Heart left ventricle (tissue), 13 donors: ENCODE results near the gene PKP1.

Source experiments
- CTCF ChIP-seq, 12 donors: fragments of 200-600 bp; sonication (generic) in 4 of 12; IDR thresholded peaks; one replicate each; pipeline versions ENCODE4 v1.5.0 to v1.8.0; 2018 to 2022; ENCODE audit warnings: antibody characterized with exemption in 12 of 12, mild to moderate bottlenecking in 5 of 12
- POLR2A ChIP-seq, 2 donors: fragments of 450-650 bp; IDR thresholded peaks; one replicate each; pipeline ENCODE4 v1.6.1; 2017; ENCODE audit warnings: antibody characterized with exemption in 2 of 2, mild to moderate bottlenecking in 2 of 2, moderate library complexity in 2 of 2
- donor health status: ischemic (EF 13 %, LVEDD 7.1; RV severe dilation, severe dysfunction).
- donor health status: DM: no; HTN: yes; CAD: no.
- donor health status: DM: no; HTN: no; CAD: no.
- donor health status: ischemic (EF 25% LVEDD 6.9; RV normal size, moderate dysfunction).
- donor health status: ischemic (EF 25% LVEDD 5.7; RV mildly dilated, moderate dysfunction).
- donor health status: ischemic (EF 35%, LVEDD 5.7; RV mildly dilated, moderate dysfunction).
- donor health status: nonischemic (EF 11% LVEDD 7.7; RV severe dilation, severe dysfunction).
- donor health status: DM: yes; HTN: yes; CAD: no.
- donor health status: PGD.
- donor health status: ischemic (EF 29% LVEDD 5.4; RV normal size, mild dysfunction).
- donor health status: nonischemic (EF 23%, LVEDD 6.1; RV moderate dilation, normal function).

GRCh38 chr1:201258763-201259230 is 24.5 kb upstream of the PKP1 start:
- TF ChIP-seq CTCF (IDR thresholded peaks at IDR 0.05) (no peak), POLR2A (IDR thresholded peaks at IDR 0.05) (no peak)
